T-helper 2 cell treated with Interferon-gamma antibody and Interleukin-4, amounts not matched to agents 5 μg/mL and 100 μg/mL, for 36 hours (primary cell): Measurements from ENCODE around the gene COX5B.
"Not testable (repeated sequence)": the region's sequence is repeated elsewhere in the genome, so short reads cannot be mapped to it uniquely, and the experiment has no call there.

Experiments
- DNase-seq: peaks from one replicate; pipeline ENCODE4 v3.0.0; 2021; ENCODE audit warnings: low spot score
- H3K27ac Mint-ChIP-seq: one replicate; pipeline ENCODE4 v1.8.0; 2021; ENCODE audit warnings: mild to moderate bottlenecking, mixed read lengths
- H3K27me3 Mint-ChIP-seq: one replicate; pipeline ENCODE4 v1.8.0; 2021; ENCODE audit warnings: low read depth, mixed read lengths
- H3K36me3 Mint-ChIP-seq: one replicate; pipeline ENCODE4 v1.8.0; 2021; ENCODE audit warnings: low read depth, mixed read lengths
- H3K4me1 Mint-ChIP-seq: one replicate; pipeline ENCODE4 v1.8.0; 2021; ENCODE audit warnings: low read depth, mixed read lengths
- H3K4me3 Mint-ChIP-seq: one replicate; pipeline ENCODE4 v1.8.0; 2022; ENCODE audit warnings: mild to moderate bottlenecking, moderate library complexity, mixed read lengths
- H3K9me3 Mint-ChIP-seq: one replicate; pipeline ENCODE4 v1.8.0; 2021; ENCODE audit warnings: mixed read lengths

The COX5B gene

DNA sequence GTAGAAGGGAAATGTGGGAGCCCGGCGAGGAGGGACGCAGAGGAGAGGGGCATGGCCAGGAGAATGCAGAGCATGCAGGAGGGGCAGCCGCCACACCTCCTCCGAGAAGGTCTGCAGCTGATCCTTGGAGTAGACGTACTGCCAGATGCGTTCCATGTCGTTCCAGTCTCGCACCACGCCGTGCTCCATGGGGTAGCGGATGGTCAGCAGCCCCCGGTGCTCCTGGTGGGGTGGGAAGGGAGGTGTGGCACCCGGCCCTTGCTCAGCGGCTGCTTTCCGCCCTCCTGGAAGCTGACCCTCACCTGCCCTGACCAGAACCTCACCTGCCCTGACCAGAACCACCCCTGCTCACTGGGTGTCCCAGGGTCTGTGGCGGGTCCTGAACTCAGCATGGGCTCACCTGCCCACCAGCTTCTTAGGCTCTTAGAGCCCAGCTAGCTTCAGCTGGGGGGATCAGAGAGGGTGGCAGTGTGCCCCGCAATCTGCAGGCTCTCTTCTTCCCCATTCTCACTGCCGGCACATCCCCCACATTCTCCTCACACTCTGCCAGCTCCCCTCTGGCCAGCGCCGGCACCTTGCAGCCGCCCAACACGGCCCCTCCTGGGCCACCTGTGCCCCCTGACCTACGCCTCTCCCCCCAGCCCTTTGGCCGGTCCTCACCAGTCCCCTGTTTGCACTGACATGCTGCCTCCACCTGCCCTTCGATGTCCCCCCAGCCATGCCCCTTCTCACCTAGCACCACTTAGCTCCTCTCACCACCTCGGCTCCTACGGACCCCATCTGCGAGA is 13.6 kb downstream of the COX5B start:
- Mint-ChIP-seq H3K27ac (no peak overlapping the region), H3K9me3 (no peaks in the 10 kb centered on the region), H3K4me1 (peaks cover 18% of the 10 kb centered on the region), H3K4me3 (no peak overlapping the region), H3K27me3 (no peaks in the 10 kb centered on the region), H3K36me3 (peaks cover 42% of the 10 kb centered on the region)
- DNase-seq: no peak

DNA sequence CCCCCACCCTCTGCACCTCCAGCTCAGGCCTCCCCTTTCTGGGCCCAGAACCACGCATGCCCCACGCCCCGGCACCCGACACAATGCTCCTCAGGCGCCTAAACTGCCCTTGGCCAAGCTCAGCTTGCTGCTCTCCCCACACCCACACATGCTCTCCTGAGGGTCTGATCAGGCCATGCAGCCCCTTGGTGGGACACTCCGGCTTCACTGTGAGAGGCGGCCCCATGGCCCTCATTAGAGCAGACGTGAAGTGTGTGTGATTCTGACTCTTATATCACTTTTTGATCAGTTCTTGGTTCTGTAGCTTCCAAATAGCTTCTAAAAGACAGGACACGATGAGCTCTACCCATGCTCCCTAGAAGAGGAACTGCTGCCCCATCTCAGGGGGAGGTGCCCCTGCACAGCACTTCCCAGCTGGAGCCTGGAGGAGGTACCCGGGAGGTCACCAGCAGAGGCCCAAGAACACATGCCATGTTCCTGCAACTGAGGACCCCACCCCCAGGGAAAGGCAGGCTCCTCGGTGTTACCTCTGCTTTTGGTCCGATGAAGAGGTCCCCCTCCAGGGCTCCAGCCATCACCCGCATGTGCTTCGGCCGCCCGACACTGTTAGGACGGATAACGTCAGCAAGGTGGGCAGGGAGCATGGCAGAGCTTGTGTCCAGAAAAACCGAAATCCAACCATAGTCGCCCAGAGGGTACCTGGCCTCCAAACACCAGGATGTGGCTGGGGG is 14.3 kb downstream of the COX5B start:
- Mint-ChIP-seq H3K27ac (no peak overlapping the region), H3K9me3 (no peaks in the 10 kb centered on the region), H3K27me3 (no peaks in the 10 kb centered on the region), H3K36me3 (peaks cover 36% of the 10 kb centered on the region), H3K4me3 (no peak overlapping the region), H3K4me1 (peaks cover 20% of the 10 kb centered on the region)
- DNase-seq: no peak

DNA sequence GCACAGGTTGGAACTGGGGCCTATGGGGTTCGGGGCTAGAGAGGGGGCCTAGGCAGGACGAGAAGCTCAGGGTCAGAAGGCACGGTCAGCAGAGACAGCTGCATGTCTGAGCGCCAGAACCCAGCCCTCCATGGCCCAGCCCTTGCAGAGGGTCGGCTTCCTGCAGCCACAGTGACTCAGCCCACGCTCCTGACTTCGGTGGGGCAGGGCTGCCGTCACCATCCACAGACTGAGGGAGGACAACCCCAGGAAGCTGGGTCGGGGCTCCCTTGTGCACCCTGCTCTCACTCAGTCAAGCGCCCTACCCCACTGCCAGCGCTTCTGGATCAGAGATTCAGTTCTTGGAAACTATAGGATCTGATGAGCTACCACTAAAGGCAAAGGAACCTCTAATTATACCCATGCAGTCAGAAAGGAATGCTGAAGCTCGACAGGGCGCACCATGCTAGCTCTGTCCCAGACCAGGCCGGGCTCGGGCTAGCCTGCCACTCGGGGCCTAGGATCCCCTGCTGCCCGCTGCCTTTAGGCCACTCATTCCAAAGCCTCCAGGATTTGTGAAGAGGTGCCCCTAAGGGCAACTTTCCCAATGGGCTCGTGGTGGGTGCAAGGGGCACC is 15.0 kb downstream of the COX5B start:
- peaks cover 21% of the 10 kb centered on the region for H3K4me1 Mint-ChIP-seq
- peak overlapping the region; percentile 12 for H3K4me3 Mint-ChIP-seq
- no peaks in the 10 kb centered on the region for H3K27me3 Mint-ChIP-seq
- no peak for DNase-seq
- H3K36me3 Mint-ChIP-seq: peaks cover 30% of the 10 kb centered on the region
- no peaks in the 10 kb centered on the region for H3K9me3 Mint-ChIP-seq
- peak overlapping the region; percentile 41 for H3K27ac Mint-ChIP-seq

DNA sequence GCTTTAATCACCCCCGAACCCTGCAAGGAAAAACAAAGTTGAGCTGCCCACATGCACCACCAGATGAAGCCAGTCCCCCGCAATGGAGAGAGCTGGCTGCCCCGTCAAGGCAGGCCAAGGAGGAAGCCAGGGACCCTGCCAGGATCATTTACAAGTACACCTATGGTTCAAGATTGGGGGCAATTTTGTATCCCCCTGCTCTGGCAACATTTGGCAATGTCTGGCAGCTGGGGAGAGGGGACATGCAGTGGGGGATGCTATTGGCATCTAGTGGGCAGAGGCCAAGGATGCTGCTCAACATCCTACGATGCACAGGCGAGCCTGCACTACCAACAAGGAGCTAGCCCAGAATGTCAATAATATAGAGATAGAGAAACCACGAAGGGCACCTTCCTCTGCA is 16.1 kb downstream of the COX5B start:
- peak overlapping the region; percentile 65 for H3K27ac Mint-ChIP-seq
- no peaks in the 10 kb centered on the region for H3K9me3 Mint-ChIP-seq
- peaks cover 23% of the 10 kb centered on the region for H3K4me1 Mint-ChIP-seq
- peak overlapping the region; percentile 94 for H3K4me3 Mint-ChIP-seq
- no peak for DNase-seq
- H3K36me3 Mint-ChIP-seq: peaks cover 30% of the 10 kb centered on the region
- no peaks in the 10 kb centered on the region for H3K27me3 Mint-ChIP-seq

DNA sequence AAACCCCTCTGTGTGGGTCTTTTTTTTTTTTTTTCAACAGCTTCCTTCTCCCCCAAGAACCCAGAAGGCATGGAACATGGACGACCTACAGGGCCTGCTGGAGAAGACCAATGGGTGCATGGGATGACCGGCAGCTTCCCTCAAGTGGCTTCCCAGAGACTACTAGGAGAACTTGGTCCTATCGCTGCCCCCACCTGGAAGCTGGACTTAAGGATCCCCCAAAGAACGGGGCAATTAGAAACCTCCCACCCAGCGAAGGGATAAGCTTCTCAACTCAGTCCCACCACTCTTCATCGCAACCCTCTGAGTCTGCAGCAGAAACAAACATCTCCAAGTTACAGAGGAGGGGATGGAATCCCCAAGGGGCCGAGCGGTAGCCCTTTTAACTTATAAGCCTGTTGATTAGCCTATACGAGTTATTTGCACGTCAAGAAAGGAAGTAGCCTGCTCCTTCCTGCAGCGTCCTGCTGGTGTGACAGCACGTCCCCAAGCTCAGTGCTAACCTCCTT is 16.6 kb downstream of the COX5B start:
- Mint-ChIP-seq H3K4me1 (peaks cover 23% of the 10 kb centered on the region), H3K4me3 (peak overlapping the region; percentile 94), H3K27ac (peak overlapping the region; percentile 97), H3K9me3 (no peaks in the 10 kb centered on the region), H3K36me3 (peaks cover 29% of the 10 kb centered on the region), H3K27me3 (no peaks in the 10 kb centered on the region)
- no peak for DNase-seq

DNA sequence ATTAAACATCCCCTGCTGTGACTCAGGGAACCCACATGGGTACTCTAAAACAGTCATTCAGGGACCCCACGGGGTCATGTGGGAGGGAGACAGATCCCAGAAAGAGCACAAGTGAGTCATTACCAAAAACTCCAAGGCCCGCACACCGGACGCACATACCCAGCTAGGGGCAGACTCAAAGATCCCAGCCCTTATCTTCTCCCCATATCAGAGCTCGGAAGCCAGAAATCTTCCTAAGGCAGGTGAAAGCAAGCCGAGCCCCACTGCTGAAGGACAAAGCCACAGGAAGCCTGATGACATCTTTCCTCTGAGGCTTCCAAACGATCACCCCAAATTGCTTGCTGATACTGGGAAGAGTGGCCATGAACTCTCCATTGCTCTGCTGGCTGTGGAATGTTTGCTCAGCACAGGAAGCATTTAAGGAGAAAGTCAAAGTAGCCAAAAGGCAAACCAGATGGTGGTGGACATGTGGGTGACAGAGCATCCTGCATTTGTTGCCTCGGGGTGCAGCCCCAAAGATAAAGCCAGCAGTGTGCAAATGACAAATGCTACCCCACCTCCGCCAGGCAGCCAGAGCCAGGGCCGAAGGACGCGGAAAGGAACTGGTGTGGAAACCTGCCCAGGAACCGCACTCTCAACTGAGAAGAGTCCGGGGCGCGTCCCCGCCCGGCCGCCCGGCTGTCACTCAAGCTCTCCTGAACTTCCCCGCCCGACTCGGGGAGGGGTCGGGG is 17.2 kb downstream of the COX5B start:
- H3K27ac Mint-ChIP-seq: peak overlapping the region; percentile 97
- DNase-seq: peak; percentile 95
- peak overlapping the region; percentile 94 for H3K4me3 Mint-ChIP-seq
- H3K36me3 Mint-ChIP-seq: peaks cover 26% of the 10 kb centered on the region
- H3K4me1 Mint-ChIP-seq: peaks cover 23% of the 10 kb centered on the region
- H3K9me3 Mint-ChIP-seq: no peaks in the 10 kb centered on the region
- H3K27me3 Mint-ChIP-seq: no peaks in the 10 kb centered on the region

DNA sequence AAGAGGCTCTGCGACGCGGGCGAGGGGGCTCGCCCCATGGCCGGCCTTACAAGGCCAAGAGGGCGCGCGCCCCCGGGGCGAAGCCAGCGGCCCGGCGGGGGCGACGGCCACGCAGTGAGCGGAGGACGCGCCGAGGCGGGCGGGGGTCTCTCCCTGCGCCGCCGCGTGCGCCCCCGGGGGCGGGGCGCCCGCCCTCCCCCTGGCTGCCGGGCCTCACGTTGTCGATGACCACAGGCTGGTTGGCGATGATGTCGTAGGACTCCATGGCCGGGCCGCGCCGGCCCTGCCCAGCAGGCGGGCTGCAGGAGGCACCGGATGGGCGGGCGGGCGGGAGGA is 17.7 kb downstream of the COX5B start:
- H3K27ac Mint-ChIP-seq: peak overlapping the region; percentile 97
- peaks cover 21% of the 10 kb centered on the region for H3K36me3 Mint-ChIP-seq
- no peak for DNase-seq
- H3K4me1 Mint-ChIP-seq: peaks cover 23% of the 10 kb centered on the region
- H3K27me3 Mint-ChIP-seq: no peaks in the 10 kb centered on the region
- H3K4me3 Mint-ChIP-seq: peak overlapping the region; percentile 94
- no peaks in the 10 kb centered on the region for H3K9me3 Mint-ChIP-seq

DNA sequence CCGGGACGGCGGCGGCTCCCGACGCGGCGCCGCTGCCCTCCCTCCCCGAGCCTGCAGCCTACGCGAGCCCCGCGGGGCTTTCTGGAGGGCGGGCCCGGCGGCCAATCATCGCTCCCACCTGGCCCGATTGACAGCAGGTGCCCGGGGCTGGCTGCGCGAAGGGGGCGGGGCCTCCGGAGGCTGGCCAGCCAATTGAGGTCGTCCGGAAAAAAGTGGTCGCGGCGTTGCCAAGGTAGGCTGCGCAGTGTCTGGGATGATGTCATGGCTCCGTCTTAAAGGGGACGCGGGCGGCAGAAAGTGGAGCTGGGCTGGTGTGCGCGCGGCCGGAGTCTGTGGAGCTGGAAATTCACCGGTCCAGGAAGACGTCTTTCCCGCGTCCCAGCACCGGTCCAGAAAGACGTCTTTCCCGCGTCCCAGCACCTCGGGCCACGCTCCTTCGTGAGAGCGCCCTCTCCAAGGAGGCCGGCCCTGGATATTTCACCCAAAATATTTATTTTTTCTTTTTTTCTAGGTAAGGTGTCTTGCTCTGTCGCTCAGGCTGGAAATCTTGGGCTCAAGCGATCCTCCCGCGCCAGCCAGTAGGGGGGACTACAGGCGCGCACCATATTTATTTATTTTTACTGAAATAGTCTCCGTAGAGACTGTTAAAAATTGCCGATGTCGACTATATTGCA is 18.2 kb downstream of the COX5B start, which contains the start of gene ACTR1B:
TSS of gene ACTR1B (minus strand) at position 83 of the 674 bp plus-strand sequence. CDS start 154 bp downstream, outside the sequence.
- H3K9me3 Mint-ChIP-seq: no peaks in the 10 kb centered on the region
- H3K4me3 Mint-ChIP-seq: peak within 1 kb of the TSS; percentile 94
- peaks cover 23% of the 10 kb centered on the region for H3K4me1 Mint-ChIP-seq
- peak within 1 kb of the TSS; percentile 97 for H3K27ac Mint-ChIP-seq
- DNase-seq: peak; percentile 99
- H3K36me3 Mint-ChIP-seq: peaks cover 19% of the 10 kb centered on the region
- H3K27me3 Mint-ChIP-seq: no peaks in the 10 kb centered on the region

DNA sequence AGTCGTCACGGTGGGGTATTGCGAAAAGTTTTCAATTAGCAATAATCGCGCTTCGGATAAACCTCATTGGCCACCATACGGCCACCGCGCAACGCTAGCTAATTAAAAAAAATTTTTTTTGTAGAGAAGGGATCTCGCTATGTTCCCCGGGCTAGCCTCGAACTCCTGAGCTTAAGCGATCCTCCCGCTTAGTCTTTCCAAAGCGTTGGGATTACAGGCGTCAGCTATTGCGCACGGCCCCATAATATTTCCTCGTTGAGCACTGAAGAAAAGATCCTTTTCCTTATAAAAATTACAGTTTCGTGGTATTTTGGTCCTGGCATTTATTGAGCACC is 18.7 kb downstream of the COX5B start:
- peaks cover 23% of the 10 kb centered on the region for H3K4me1 Mint-ChIP-seq
- no peaks in the 10 kb centered on the region for H3K27me3 Mint-ChIP-seq
- H3K36me3 Mint-ChIP-seq: peaks cover 19% of the 10 kb centered on the region
- peak overlapping the region; percentile 97 for H3K27ac Mint-ChIP-seq
- H3K9me3 Mint-ChIP-seq: no peaks in the 10 kb centered on the region
- peak overlapping the region; percentile 90 for H3K4me3 Mint-ChIP-seq
- no peak for DNase-seq

DNA sequence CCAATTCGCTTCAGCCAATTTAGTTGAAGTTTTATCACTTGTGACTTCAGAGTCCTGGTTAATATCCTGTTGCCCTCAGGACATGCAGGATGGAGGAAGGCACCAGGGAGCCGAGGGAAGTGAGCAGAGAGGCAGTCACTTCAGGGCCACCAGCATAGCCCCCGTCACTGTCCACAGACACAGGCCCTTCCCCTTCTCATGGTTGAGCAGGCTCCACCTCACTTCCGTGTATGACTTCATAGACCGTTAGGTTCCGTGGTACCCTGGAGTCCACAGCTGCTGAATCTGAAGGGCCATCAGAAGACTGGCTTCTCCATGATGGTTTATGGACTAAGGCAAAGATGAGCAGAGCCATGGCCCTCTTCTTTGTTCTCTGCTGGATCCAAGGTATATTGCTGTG is 23.6 kb downstream of the COX5B start, which contains the start of gene C2orf92:
TSS of gene C2orf92 (plus strand) at position 266 of the 400 bp plus-strand sequence. CDS start at position 342, 76 bp downstream.
- peaks cover 18% of the 10 kb centered on the region for H3K4me1 Mint-ChIP-seq
- no peak within 1 kb of the TSS for H3K27ac Mint-ChIP-seq
- H3K4me3 Mint-ChIP-seq: no peak within 1 kb of the TSS
- H3K36me3 Mint-ChIP-seq: peaks cover 2% of the 10 kb centered on the region
- H3K27me3 Mint-ChIP-seq: no peaks in the 10 kb centered on the region
- no peaks in the 10 kb centered on the region for H3K9me3 Mint-ChIP-seq
- DNase-seq: no peak

DNA sequence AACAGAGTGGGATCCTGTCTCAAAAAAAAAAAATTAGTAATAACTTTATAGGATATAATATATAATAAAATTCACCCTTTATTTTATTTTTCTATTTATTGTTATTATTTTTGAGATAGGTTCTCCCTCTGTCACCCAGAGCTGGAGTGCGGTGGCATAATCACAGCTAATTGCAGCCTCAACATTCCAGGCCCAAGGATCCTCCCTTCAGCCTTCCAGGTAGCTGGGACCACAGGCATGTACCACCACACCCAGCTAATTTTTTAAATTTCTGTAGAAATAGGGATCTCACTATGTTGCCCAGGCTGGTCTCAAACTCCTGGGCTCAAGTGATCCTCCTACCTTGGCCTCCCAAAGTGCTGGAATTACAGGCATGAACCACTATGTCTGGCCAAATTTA is 24.6 kb downstream of the COX5B start:
- H3K27me3 Mint-ChIP-seq: no peaks in the 10 kb centered on the region
- peaks cover 2% of the 10 kb centered on the region for H3K36me3 Mint-ChIP-seq
- peaks cover 14% of the 10 kb centered on the region for H3K4me1 Mint-ChIP-seq
- DNase-seq: no peak
- no peak overlapping the region for H3K27ac Mint-ChIP-seq
- no peak overlapping the region for H3K4me3 Mint-ChIP-seq
- H3K9me3 Mint-ChIP-seq: no peaks in the 10 kb centered on the region

DNA sequence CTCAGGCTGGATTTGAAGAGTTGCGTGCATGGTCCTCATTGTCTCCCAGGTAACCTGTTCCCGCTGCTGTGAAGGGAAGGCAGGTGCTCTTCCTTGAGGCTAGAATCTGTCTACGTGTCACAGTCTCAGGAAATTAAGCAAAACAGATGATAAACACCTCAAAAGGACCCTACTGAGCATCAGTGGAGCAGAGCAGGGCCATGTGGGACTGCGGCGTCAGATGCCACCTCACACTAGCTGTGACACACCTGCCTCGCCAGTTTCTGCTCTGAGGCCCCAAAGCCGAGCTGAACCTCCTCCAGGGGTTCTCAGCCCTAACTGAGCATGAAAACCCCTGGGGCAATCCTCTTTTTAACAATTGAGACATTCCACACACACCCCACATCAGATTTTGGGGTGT is 25.7 kb downstream of the COX5B start:
- no peak overlapping the region for H3K27ac Mint-ChIP-seq
- H3K4me1 Mint-ChIP-seq: peaks cover 14% of the 10 kb centered on the region
- no peaks in the 10 kb centered on the region for H3K27me3 Mint-ChIP-seq
- DNase-seq: no peak
- no peak overlapping the region for H3K4me3 Mint-ChIP-seq
- H3K36me3 Mint-ChIP-seq: peaks cover 2% of the 10 kb centered on the region
- no peaks in the 10 kb centered on the region for H3K9me3 Mint-ChIP-seq

DNA sequence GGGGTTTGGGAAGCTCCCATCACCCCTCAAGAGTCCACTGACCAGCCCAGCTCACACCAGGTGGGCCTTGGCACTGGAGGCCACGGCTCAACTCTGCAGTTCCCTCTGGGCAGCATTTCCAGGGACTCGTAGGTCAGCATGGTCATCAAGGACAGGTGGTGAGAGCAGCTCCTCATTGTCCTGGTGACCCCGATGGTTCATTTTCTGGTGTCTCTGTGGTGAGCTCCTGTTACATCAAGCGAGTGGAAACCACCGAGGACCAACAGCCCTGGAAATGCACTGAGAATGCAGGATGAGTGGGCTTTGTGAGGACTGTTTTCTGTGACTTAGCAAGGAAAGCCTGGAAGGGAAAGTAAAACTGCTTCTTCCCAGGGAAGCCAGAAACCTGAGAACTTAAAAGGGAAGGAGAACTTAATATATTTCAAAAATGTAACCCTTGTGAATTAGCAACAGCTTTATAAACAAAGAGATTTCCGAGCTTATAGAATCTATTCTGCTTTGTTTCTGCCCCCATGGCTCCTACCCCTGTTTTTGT is 26.8 kb downstream of the COX5B start:
- H3K36me3 Mint-ChIP-seq, H3K27me3 Mint-ChIP-seq, H3K4me3 Mint-ChIP-seq, DNase-seq, H3K9me3 Mint-ChIP-seq: not testable (repeated sequence)
- H3K27ac Mint-ChIP-seq: peak overlapping the region; percentile 34
- H3K4me1 Mint-ChIP-seq: peaks cover 16% of the 10 kb centered on the region
